Measurements from ENCODE around the gene CXCR2. TPM values are rescaled to one million over a fixed set of nuclear protein-coding genes. Genes with fewer than 3 reads are reported as not detected.
"Not testable (repeated sequence)": the region's sequence is repeated elsewhere in the genome, so short reads cannot be mapped to it uniquely, and the experiment has no call there.

The CXCR2 gene
- total RNA-seq = not detected in 2 replicates

DNA sequence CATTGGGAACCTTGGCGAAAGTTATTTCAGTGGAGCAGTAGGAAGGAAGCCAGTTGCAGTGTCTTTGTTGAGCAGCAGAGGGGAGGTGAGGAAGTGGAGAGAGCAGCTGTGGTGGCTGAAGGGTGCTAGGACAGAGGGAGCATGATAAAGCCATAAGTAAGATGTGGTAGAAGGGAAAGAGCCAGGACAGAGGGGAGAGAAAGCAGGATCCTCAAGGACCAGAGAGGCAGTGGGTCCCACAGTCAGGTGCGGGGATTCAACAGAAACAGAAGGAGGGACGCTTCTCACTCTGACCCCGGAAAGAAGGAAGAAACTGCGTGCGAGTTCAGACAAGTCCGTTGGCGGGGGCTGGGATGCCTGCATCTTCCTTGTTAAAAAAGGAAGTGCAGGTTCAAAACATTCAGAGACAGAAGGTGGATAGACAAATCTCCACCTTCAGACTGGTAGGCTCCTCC lies at the start of gene CXCR2:
TSS of gene CXCR2 (plus strand) at position 403 of the 455 bp plus-strand sequence. CDS start 8,774 bp downstream, outside the sequence.
- DNase-seq (ENCODE audit: low read depth, low spot score) = no peak

GRCh38 chr2:218077464-218078216 lies 48.2 kb upstream of the CXCR2 start:
- no peak for DNase-seq (ENCODE audit: low read depth, low spot score)

DNA sequence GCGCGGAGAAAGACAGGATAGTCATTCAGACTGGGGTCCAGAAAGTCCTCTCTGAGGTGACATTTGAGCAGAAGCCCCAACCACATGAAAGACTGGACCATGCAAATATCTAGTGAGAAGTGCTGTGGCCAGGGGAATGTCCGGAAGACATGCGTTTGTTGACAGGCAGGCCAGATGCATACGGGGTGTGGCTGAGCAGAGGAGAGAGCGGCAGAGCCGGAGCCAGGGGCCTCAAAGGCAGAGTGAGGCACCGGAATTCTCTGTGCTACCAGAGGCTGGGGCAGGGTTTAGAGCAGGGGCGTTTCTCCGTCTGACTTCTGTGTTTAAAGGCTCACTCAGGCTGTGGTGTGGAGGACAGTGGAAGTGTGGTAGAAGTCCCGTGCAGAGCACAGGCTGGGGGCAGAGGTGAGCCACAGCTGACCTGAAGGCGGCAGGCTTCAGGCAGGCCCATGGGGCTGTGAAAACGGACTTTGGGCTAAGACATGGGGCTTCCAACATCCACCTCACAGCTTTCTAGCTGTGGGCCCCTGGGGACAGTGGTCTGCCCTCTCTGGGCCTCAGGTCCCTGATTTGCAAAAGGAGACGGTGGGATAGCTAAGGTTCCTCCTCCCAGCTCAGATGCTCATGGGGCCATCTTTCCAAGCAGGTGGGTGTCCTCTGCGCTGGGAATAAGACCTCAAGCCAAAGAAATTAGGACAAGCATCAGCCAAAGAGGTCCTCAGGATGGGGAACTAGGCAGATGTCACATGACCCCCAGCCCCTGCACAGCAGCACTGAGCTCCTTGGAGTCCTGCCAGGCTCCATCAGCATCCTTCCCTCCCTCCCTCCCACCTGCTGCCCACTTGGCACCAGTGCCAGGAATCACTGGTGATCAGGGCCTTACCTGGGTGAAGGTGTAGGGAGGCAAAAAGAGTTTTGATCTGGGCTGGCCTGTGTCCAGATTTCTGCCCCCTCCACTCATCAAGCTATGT lies 45.6 kb upstream of the CXCR2 start:
- no peak for DNase-seq (ENCODE audit: low read depth, low spot score)

GRCh38 chr2:218081063-218081462 lies 44.8 kb upstream of the CXCR2 start:
- no peak for DNase-seq (ENCODE audit: low read depth, low spot score)

GRCh38 chr2:218081695-218082094 lies 44.1 kb upstream of the CXCR2 start:
- DNase-seq (ENCODE audit: low read depth, low spot score) = no peak

DNA sequence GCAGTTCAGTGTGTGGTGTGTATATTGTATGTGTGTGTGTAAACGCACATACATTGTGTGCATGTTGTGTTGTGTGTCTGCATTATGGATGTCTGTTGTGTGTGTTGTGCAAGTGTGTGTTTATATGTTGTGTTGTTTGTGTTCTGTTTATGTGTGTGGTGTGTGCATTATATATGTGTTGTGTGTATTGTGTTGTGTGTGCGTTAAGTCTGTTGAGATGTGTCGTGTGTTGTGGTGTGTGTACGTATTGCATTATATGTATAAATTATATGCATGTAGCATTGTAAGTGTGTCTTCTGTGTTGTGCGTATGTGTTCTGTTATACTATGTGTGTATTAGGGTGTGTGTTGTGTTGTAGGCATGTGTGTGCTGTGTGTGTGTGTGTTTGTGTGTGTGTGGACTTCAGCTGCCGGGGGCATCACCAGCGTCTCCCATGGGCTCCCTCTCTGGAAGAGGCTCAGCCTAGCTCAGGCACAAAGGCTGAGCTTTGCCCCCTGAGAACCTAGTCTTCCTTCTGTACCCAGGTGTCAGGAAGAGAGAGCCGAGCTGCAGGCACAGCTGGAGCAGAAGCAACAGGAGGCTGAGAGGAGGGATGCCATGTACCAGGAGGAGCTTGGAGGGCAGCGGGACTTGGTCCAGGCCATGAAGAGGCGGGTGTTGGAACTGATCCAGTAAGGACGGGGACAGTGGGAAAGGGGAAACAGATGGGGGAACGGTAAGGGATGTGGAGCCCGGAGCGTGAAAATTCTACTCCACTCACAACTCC lies 43.1 kb upstream of the CXCR2 start:
- no peak for DNase-seq (ENCODE audit: low read depth, low spot score)

DNA sequence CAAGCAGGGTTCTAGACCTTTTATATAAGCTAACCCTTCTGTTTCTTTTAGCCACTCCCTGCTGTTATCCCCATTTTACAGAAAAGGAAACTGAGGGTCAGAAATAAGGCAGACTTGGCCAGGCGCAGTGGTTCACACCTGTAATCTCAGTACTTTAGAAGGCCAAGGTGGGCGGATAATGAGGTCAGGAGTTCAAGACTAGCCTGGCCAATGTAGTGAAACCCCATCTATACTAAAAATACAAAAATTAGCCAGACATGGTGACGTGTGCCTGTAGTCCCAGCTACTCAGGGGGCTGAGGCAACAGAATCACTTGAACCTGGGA lies 42.5 kb upstream of the CXCR2 start:
- no peak for DNase-seq (ENCODE audit: low read depth, low spot score)

GRCh38 chr2:218086478-218086877 lies 39.4 kb upstream of the CXCR2 start:
- no peak for DNase-seq (ENCODE audit: low read depth, low spot score)

- no peak for DNase-seq (ENCODE audit: low read depth, low spot score)
These were observed 36.6 kb upstream of the CXCR2 start for GRCh38 chr2:218089259-218089658.

GRCh38 chr2:218091746-218092145 lies 34.1 kb upstream of the CXCR2 start:
- DNase-seq (ENCODE audit: low read depth, low spot score) = no peak

- DNase-seq (ENCODE audit: low read depth, low spot score) = no peak
These were observed 31.9 kb upstream of the CXCR2 start for GRCh38 chr2:218093879-218094278.

- no peak for DNase-seq (ENCODE audit: low read depth, low spot score)
These were observed 30.0 kb upstream of the CXCR2 start for GRCh38 chr2:218095853-218096252.

DNA sequence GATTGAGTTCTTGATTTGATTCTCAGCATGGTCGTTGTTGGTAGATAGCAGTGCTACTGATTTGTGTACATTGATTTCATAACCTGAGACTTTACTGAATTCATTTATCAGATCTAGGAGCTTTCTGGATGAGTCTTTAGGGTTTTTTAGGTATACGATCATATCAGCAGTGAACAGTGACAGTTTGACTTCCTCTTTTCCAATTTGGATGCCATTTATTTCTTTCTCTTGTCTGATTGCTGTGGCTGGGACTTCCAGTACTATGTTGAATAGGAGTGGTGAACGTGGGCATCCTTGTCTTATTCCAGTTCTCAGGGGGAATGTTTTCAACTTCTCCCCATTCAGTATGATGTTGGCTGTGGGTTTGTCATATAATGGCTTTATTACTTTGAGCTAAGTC lies 27.9 kb upstream of the CXCR2 start:
- no peak for DNase-seq (ENCODE audit: low read depth, low spot score)

GRCh38 chr2:218108834-218109233 lies 17.0 kb upstream of the CXCR2 start:
- not testable (repeated sequence) for DNase-seq (ENCODE audit: low read depth, low spot score)

DNA sequence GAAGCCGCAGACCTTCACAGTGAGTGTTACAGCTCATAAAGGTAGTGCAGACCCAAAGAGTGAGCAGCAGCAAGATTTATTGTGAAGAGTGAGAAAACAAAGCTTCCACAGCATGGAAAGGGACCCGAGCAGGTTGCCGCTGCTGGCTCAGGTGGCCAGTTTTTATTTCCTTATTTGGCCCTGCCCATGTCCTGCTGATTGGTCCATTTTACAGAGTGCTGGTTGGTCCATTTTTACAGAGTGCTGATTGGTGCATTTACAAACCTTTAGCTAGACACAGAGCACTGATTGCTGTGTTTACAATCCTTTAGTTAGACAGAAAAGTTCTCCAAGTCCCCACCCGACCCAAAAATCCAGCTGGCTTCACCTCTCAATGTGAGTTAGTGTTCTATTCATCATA lies 4.0 kb upstream of the CXCR2 start:
- not testable (repeated sequence) for DNase-seq (ENCODE audit: low read depth, low spot score)

- not testable (repeated sequence) for DNase-seq (ENCODE audit: low read depth, low spot score)
These were observed 3.5 kb upstream of the CXCR2 start for GRCh38 chr2:218122286-218122685.

GRCh38 chr2:218123986-218124385 lies 1.8 kb upstream of the CXCR2 start:
- no peak for DNase-seq (ENCODE audit: low read depth, low spot score)

GRCh38 chr2:218125095-218125494 lies 733 bp upstream of the CXCR2 start:
- no peak for DNase-seq (ENCODE audit: low read depth, low spot score)

- no peak for DNase-seq (ENCODE audit: low read depth, low spot score)
These were observed 2.2 kb downstream of the CXCR2 start for GRCh38 chr2:218127929-218128455.

DNA sequence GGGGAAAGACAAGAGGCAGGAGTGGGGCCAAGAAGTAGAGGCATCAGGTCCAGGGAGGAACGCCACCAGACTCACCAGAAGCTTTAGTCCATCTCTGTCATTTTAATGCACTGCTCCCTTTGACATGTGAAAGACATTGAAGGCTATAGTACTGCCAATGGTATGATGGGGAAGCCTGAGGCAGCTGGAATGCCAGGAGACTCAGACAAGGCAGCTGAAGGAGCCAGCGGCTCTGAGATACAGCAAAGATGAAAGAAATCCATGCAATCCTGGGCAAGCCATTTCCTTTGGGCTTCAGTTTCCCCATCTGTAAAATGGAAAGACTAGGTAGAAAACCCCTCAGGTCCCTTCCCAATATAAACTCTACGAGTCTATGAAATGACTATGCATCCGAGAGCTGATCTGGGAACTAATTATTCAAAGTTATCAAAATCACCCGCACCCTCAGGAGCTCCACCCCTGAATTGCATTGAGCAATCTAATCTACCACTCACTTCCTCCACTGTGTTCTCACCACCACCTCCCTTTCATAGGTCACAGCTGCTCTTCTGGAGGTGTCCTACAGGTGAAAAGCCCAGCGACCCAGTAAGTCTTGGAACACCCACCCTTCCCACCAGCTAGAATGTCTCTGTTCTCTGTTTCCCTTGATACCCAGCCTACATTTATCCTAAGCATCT lies 3.1 kb downstream of the CXCR2 start:
- DNase-seq (ENCODE audit: low read depth, low spot score) = no peak
